ENCODE data around the gene GCKR.

The GCKR gene, protein sequence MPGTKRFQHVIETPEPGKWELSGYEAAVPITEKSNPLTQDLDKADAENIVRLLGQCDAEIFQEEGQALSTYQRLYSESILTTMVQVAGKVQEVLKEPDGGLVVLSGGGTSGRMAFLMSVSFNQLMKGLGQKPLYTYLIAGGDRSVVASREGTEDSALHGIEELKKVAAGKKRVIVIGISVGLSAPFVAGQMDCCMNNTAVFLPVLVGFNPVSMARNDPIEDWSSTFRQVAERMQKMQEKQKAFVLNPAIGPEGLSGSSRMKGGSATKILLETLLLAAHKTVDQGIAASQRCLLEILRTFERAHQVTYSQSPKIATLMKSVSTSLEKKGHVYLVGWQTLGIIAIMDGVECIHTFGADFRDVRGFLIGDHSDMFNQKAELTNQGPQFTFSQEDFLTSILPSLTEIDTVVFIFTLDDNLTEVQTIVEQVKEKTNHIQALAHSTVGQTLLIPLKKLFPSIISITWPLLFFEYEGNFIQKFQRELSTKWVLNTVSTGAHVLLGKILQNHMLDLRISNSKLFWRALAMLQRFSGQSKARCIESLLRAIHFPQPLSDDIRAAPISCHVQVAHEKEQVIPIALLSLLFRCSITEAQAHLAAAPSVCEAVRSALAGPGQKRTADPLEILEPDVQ

DNA sequence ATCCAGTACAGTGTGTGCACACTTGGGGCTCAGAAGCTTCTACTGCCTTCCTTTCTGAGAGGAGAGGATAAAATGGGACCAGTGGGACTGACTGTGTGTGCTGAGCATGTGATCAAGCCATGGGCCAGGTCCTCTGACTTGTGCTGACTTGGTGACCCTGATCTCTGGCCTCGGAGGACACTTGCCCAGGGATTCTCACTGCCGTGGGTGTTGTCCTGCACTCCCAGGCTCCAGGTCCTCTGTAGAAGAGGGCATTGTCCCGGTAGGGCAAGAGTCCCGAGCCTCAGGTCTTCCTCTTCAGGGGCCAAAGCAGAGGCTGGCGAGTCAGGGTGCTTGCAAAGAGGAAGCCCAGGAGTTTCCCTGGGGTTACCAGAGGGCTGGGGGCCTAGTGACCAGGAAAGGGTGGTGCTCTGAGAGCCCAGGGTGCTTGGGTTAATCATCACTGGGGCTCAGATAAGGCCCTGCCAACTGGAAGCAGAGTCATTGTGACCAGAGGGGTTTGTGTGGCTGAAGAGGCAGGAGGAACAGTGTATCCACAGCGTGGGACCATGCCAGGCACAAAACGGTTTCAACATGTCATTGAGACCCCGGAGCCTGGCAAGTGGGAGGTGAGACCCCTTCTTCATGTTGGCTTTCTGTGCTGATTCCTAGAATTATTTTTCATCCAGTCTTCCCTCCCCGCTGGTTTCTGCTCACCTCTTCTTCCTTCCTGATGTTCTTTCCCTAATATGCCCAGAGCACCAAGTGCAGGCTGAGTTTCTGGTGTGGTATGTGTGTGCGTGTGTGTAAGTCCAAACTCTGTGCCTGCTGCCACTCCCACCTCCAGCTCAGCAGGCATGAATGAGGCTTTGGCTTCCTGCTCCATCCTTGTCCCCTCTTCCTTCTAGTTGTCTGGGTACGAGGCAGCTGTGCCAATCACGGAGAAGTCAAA, at the start of gene GCKR:
Gene GCKR (plus strand): TSS at position 483 of the 931 bp plus-strand sequence. CDS start 66 bp downstream, at position 549.
- in situ Hi-C loops (cut with HindIII; ENCODE audit: low pct_unique_long_range_greater_than_20kb, low sequenced_read_pairs), result no loop called here
- TF ChIP-seq JUND (IDR thresholded peaks at IDR 0.05; ENCODE audit: low read depth), result no peak
- no peak for DNase-seq (ENCODE audit: low read depth in 1 of 2, low spot score in 1 of 2)

DNA sequence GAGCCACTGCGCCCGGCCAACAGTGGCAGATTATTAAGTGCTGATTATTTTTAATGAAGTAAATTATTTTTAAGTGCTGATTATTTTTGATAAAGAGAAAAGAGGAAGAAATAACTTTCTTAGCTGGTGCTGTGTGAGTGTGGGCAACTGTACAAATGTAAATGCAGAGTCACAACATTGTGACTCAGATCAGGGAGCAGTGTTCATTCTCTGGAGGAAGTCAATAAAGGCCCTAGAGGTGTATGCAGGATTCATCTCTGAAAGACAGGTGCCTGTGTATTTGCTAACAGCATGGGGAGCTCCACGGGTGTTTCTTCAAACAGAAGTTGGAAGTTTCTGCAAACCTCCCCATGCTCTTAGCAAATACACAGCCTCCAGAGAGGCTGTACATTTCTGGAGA, 48.3 kb upstream of the GCKR start:
- no peak for TF ChIP-seq JUND (IDR thresholded peaks at IDR 0.05; ENCODE audit: low read depth)
- in situ Hi-C loops (cut with HindIII; ENCODE audit: low pct_unique_long_range_greater_than_20kb, low sequenced_read_pairs), result no loop called here
- DNase-seq (ENCODE audit: low read depth in 1 of 2, low spot score in 1 of 2), result no peak

DNA sequence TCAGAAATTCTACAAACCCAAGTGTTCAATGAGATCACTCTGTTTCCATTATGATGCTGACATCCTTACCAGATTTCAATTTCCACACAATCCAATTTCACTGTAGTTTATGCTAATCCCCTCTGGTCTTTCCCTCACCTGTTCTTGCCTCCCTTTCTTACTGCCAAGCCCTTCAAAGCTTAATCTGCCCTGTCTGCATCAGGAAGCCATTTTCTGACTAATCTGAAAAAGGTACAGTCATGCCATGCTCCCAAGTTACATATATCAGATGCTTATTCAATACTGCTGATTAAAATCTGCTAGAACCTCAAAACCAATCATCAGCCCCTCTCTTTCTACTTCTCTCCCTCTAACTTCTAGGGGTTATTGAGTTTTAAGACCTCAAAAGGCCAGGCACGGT, 45.5 kb upstream of the GCKR start:
- TF ChIP-seq JUND (IDR thresholded peaks at IDR 0.05; ENCODE audit: low read depth), result no peak
- DNase-seq (ENCODE audit: low read depth in 1 of 2, low spot score in 1 of 2), result no peak
- in situ Hi-C loops (cut with HindIII; ENCODE audit: low pct_unique_long_range_greater_than_20kb, low sequenced_read_pairs), result no loop called here

DNA sequence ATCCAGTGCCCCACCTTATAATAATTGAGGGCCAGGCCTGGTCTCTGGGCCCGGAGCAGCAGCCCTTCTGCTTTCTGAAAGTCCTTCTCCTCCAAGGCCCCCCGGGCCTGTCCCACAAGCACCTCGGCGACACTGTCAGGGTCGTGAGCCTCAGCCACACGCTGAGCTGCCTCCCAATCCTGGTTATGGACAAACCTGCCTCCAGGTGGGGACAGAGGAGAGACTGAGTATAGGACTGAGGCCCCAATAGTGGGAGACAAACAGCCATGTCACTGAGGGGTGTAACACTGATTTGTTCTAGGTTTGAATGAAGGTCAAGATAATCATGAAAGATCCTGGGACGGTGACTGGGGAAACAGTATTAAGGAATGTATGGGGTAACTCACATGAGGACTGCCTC, 42.7 kb upstream of the GCKR start:
- no peak for TF ChIP-seq JUND (IDR thresholded peaks at IDR 0.05; ENCODE audit: low read depth)
- DNase-seq (ENCODE audit: low read depth in 1 of 2, low spot score in 1 of 2), result no peak
- in situ Hi-C loops (cut with HindIII; ENCODE audit: low pct_unique_long_range_greater_than_20kb, low sequenced_read_pairs), result no loop called here

DNA sequence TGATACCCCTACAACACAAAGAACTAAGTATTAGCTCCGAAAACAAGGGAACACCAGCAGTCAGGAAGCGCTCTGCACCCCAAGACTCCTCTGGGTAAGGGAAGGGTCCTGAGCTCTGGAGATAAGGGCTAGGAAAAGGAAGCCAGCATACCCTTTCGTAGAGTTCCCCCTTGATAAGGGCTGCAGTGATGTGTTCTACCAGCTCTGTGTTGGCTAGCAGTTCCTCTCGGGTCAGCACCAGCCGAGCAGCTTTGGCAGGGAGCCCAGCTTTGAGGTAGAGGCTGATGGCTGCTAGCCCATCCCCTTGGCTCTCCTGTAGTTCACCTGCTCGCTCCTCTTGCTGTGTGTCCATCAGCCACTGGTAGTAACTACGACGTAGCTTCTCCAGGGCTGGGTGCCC, 35.5 kb upstream of the GCKR start:
- DNase-seq (ENCODE audit: low read depth in 1 of 2, low spot score in 1 of 2), result no peak
- in situ Hi-C loops (cut with HindIII; ENCODE audit: low pct_unique_long_range_greater_than_20kb, low sequenced_read_pairs), result no loop called here
- no peak for TF ChIP-seq JUND (IDR thresholded peaks at IDR 0.05; ENCODE audit: low read depth)

DNA sequence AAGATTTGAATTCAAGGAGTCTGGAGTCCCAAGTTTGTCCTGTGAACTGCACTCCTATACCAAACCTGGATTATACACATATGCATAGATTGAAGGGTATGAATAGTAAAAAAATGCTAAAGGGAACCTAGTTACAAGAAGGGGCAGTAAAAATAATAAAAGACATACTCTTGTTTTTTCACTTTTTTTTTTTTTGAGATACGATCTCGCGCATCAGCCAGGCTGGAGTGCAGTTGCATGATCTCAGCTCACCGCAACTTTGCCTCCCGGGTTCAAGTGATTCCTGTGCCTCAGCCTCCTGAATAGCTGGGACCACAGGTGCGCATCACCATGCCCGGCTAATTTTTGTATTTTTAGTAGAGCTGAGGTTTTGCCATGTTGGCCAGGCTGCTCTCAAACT, 32.2 kb upstream of the GCKR start:
- DNase-seq (ENCODE audit: low read depth in 1 of 2, low spot score in 1 of 2), result no peak
- no peak for TF ChIP-seq JUND (IDR thresholded peaks at IDR 0.05; ENCODE audit: low read depth)
- in situ Hi-C loops (cut with HindIII; ENCODE audit: low pct_unique_long_range_greater_than_20kb, low sequenced_read_pairs), result no loop called here

DNA sequence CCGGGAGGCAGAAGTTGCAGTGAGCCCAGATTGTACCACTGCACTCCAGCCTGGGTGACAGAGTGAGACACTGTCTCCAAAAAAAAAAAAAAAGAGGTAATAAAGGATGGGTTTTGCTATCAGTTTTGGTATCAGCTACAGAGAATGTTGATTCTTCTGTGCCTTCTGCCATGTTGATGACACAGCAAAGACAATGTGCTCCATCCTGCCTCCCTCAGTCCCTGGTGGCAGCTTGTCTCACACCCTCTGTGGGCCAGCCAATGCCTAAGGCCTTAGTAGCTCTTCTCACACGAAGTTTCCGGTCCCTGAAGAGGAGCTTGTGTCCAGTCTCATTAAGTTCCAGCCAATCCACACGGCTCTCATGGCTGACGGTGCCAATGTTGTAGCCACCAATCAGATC, 24.7 kb upstream of the GCKR start:
- no peak for TF ChIP-seq JUND (IDR thresholded peaks at IDR 0.05; ENCODE audit: low read depth)
- in situ Hi-C loops (cut with HindIII; ENCODE audit: low pct_unique_long_range_greater_than_20kb, low sequenced_read_pairs), result no loop called here

DNA sequence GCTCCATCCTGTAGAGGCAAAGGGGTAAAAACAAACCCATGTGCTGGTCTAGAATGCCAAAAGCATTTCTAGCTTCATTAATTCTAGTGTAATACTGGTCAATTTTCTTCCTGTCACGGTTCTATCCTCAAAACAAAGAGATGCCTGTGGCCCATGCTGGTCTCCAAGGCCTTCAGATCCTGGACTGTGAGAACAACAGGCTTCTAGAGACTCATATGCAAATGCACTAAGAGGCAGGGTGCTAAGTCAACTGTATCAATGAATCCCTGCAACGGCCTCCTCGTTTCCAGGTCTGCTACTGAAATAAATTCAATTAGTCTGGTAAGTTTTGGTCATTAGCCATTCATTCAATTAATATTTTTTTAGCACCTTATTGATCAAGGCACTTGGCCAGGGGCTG, 11.1 kb upstream of the GCKR start:
- no peak for TF ChIP-seq JUND (IDR thresholded peaks at IDR 0.05; ENCODE audit: low read depth)
- no peak for DNase-seq (ENCODE audit: low read depth in 1 of 2, low spot score in 1 of 2)
- in situ Hi-C loops (cut with HindIII; ENCODE audit: low pct_unique_long_range_greater_than_20kb, low sequenced_read_pairs), result no loop called here

More for the DNA sequence above, 24.7 kb upstream of the GCKR start:
- no peak for DNase-seq (ENCODE audit: low read depth in 1 of 2, low spot score in 1 of 2)

DNA sequence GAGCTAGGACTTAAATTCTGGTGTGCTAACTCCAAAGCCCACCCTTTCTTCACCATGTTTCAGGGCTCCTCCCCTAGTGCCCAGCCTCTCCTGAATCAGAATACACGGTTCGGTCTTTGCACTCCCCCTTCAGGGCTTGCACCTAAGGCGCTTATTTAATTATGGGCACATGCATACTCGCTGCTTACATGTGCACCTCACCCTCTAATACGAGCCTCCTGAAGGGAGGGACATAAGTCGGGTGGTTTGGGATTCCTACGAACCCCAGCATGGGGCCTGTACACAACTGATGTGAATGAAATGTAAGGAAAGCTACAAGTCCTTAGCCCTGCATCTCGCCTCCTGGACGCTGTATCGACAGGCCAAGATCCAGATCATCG, 7.5 kb upstream of the GCKR start:
- no peak for TF ChIP-seq JUND (IDR thresholded peaks at IDR 0.05; ENCODE audit: low read depth)
- DNase-seq (ENCODE audit: low read depth in 1 of 2, low spot score in 1 of 2), result peak in 1 of 2 experiments; percentile 5
- in situ Hi-C loops (cut with HindIII; ENCODE audit: low pct_unique_long_range_greater_than_20kb, low sequenced_read_pairs), result no loop called here

DNA sequence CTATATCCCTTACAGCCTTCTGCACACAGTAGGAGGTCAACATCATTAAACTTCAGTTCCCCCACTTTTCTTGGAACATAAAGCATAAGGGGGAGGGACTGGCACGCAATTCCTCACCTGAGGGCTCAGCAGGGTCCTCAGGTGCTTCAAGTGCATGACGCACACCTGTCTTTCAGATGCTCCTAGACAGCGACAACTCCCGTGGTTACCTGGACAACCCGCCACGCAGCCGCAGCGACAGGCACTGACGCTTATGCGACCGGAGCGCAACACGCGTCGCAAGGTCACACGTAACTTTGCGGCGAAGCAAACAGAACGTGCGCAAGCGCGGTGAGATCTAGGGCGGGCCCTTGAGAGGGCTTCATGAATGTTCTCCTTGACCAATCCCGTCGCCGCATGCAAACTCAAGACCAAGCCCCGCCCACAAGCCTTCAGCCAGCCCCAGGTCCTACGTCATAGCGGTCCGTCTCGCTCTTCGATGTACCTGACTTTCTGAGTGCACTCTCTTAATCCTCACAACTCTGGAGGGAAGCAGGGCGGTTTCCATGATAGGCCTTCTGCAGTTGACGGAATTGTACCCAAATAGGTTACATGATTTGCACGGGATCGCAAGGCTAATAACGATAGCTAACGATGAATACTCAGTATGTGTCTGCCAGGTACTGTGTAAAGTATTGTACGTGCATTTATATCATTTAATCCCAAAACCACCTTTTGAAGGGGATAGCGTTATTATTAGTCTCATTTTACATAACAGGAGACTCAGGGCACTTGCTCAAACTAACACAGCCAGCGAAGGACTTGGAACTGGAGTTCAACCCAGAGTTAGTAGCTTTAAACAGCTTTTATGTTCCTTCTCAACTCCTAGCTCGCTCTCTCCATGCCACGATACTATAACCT, 6.9 kb upstream of the GCKR start, which contains the start of gene IFT172:
Gene IFT172 (minus strand): TSS at position 246 of the 900 bp plus-strand sequence. CDS start 90 bp downstream, at position 156.
- DNase-seq (ENCODE audit: low read depth in 1 of 2, low spot score in 1 of 2), result peak; percentile 84 to 99
- TF ChIP-seq JUND (IDR thresholded peaks at IDR 0.05; ENCODE audit: low read depth), result no peak
- in situ Hi-C loops (cut with HindIII; ENCODE audit: low pct_unique_long_range_greater_than_20kb, low sequenced_read_pairs), result no loop called here

DNA sequence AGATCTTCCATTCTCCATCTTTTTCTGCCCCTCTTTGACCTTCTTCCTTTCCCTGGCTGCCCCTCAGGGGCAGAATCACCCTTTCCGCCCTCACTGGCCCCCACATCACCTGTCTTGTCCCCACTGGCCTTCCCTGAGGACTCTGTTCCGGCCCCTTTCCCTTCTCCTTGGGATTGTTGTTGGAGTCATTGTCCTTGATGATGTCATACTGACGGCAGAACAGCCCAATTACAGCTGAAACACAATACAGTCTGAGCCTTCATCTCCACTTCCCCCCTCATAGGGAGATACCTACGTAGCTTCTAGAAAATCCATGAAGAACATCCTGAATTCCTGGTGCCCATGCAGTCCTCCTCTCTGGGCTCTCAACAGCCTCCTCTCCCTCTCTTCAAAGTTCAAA, 4.1 kb upstream of the GCKR start:
- in situ Hi-C loops (cut with HindIII; ENCODE audit: low pct_unique_long_range_greater_than_20kb, low sequenced_read_pairs), result no loop called here
- no peak for DNase-seq (ENCODE audit: low read depth in 1 of 2, low spot score in 1 of 2)
- TF ChIP-seq JUND (IDR thresholded peaks at IDR 0.05; ENCODE audit: low read depth), result no peak

DNA sequence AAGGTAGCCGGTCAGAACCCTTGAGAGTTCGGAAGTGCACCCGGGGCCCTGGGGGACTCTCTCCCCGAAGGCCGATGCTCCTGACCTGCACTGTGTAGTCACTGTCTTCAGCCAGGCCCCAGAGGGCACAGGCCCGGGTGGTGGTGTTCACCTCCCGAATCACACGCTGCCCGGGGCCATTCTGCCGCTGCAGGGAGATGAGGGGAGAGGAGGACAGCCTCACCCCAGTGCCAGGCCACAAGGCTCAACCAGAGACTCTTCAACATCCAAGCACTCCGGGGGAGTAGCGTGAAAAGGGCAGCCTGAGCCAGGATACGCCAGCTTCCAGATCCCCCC, 2.7 kb upstream of the GCKR start:
- no peak for DNase-seq (ENCODE audit: low read depth in 1 of 2, low spot score in 1 of 2)
- TF ChIP-seq JUND (IDR thresholded peaks at IDR 0.05; ENCODE audit: low read depth), result no peak
- in situ Hi-C loops (cut with HindIII; ENCODE audit: low pct_unique_long_range_greater_than_20kb, low sequenced_read_pairs), result no loop called here

Measured in T47D (cell line).